HG02588 (cell line): ENCODE measurements around the gene ACBD3.
"Not testable (repeated sequence)": the region's sequence is repeated elsewhere in the genome, so short reads cannot be mapped to it uniquely, and the experiment has no call there.

Source experiments
- ATAC-seq: cut with Tn5 transposase; IDR thresholded peaks from one replicate; pipeline ENCODE4 v1.9.1; 2021; ENCODE audit warnings: mild to moderate bottlenecking, moderate library complexity; ENCODE audit not compliant: unreplicated experiment

ACBD3 gene

GRCh38 chr1:226186124-226187018, at the start of gene ACBD3:
Gene ACBD3, minus strand, starts transcription at chr1:226186741. Its CDS starts 66 bp downstream, at chr1:226186675.
- peak; percentile 89 for ATAC-seq

- no peak for ATAC-seq
Observed at GRCh38 chr1:226233806-226234205, 47.3 kb upstream of the ACBD3 start.

GRCh38 chr1:226233293-226233692, 46.8 kb upstream of the ACBD3 start:
- peak; percentile 66 for ATAC-seq

- no peak for ATAC-seq
Observed at GRCh38 chr1:226226601-226227000, 40.1 kb upstream of the ACBD3 start.

GRCh38 chr1:226223786-226224244, 37.3 kb upstream of the ACBD3 start:
- peak; percentile 79 for ATAC-seq

GRCh38 chr1:226223157-226223785, 36.7 kb upstream of the ACBD3 start, which contains the start of gene MIXL1:
Gene MIXL1, plus strand, starts transcription at chr1:226223664. Its CDS starts 18 bp downstream, at chr1:226223682.
- ATAC-seq = peak; percentile 42

GRCh38 chr1:226222686-226223085, 36.1 kb upstream of the ACBD3 start:
- ATAC-seq = no peak

GRCh38 chr1:226220473-226221189, 34.1 kb upstream of the ACBD3 start:
- no peak for ATAC-seq

GRCh38 chr1:226217273-226217672, 30.7 kb upstream of the ACBD3 start:
- ATAC-seq = no peak

GRCh38 chr1:226216056-226216455, 29.5 kb upstream of the ACBD3 start:
- no peak for ATAC-seq

GRCh38 chr1:226215239-226215638, 28.7 kb upstream of the ACBD3 start:
- ATAC-seq = no peak

- no peak for ATAC-seq
Observed at GRCh38 chr1:226212545-226212944, 26.0 kb upstream of the ACBD3 start.

GRCh38 chr1:226211181-226211821, 24.8 kb upstream of the ACBD3 start:
- ATAC-seq = no peak

- ATAC-seq = no peak
Observed at GRCh38 chr1:226210571-226211176, 24.1 kb upstream of the ACBD3 start.

- no peak for ATAC-seq
Observed at GRCh38 chr1:226209307-226210059, 22.9 kb upstream of the ACBD3 start.

GRCh38 chr1:226207048-226207447, 20.5 kb upstream of the ACBD3 start:
- ATAC-seq = no peak

GRCh38 chr1:226204198-226204597, 17.7 kb upstream of the ACBD3 start:
- ATAC-seq = no peak

- no peak for ATAC-seq
Observed at GRCh38 chr1:226203655-226204054, 17.1 kb upstream of the ACBD3 start.

GRCh38 chr1:226203240-226203639, 16.7 kb upstream of the ACBD3 start:
- no peak for ATAC-seq

GRCh38 chr1:226202666-226203065, 16.1 kb upstream of the ACBD3 start:
- ATAC-seq = not testable (repeated sequence)
